ENCODE data around the gene AMOTL1. TPM values are rescaled to one million over a fixed set of nuclear protein-coding genes. Genes with fewer than 3 reads are reported as not detected.

AMOTL1 gene
- total and polyA plus RNA-seq, 2 of the 8 experiments (the other 6 are each of a cell fraction or from before 2014, with no cell fraction given), result 9.0 to 27.6 TPM

DNA sequence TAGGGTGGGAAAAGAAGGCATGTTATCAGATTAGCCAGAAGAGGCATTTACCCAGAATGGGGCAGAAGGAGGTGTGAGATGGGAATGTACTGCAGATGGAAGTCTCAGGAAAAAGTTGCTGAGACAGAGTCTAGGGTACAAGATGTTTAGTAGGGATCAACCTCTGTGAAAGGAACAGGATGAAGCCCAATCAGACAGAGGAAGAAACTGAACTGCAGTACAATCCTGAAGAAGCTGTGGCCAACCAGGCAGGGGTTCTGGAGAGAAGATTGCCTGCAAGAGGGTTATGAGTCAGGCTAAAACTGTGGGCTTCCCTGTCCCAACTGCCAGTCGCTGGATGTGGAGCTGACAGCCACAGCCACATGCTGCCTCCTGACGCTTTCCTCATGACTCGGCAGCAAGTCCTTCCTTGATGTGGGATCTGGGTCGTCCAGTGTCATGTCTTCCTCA is 141.2 kb downstream of the AMOTL1 start:
- no peak for TF ChIP-seq ASH2L (IDR thresholded peaks at IDR 0.05; ENCODE audit: low read length)
- TF ChIP-seq TEAD4 (IDR thresholded peaks at IDR 0.05; ENCODE audit: low read depth, low read length), result no peak
- TF ChIP-seq HDAC6 (IDR thresholded peaks at IDR 0.05; ENCODE audit: low read depth, low read length), result no peak
- no peak for TF ChIP-seq MAFK (IDR thresholded peaks at IDR 0.05; ENCODE audit: low read depth, low read length)
- no peak for TF ChIP-seq HDAC2 (IDR thresholded peaks at IDR 0.05; ENCODE audit: borderline replicate concordance in 1 of 2, low read depth in 2 of 2, low read length in 2 of 2)
- no peak for TF ChIP-seq RAD21 (IDR thresholded peaks at IDR 0.05 in 1 of 2, conservative IDR thresholded peaks at IDR 0.05 in 1 of 2; ENCODE audit: low read depth in 2 of 2, low read length in 2 of 2)
- TF ChIP-seq PHF8 (conservative IDR thresholded peaks at IDR 0.05; ENCODE audit: low read depth, low read length), result no peak
- TF ChIP-seq SIRT6 (IDR thresholded peaks at IDR 0.05; ENCODE audit: low read length), result no peak
- no peak for TF ChIP-seq POLR2AphosphoS5 (IDR thresholded peaks at IDR 0.05; ENCODE audit: low read depth, low read length)
- Histone ChIP-seq H3K4me1 (replicated peaks in 1 of 4; ENCODE audit: control insufficient read depth in 3 of 4, insufficient read depth in 4 of 4, low read length in 3 of 4) (peaks cover 0 to 3% (median 0%) of the 10 kb centered on the region in 4 experiments; a peak in 1 of 7 replicates), H2AK5ac (ENCODE audit: low read depth, low read length) (no peak overlapping the region), H3K4me3 (ENCODE audit: extremely low read depth in 1 of 4, insufficient read depth in 2 of 4, low read depth in 3 of 4, low read length in 4 of 4) (no peak overlapping the region), H3K9ac (replicated peaks in 1 of 4; ENCODE audit: extremely low read depth in 1 of 4, low read depth in 3 of 4, low read length in 3 of 4) (no peak overlapping the region), H3K23me2 (ENCODE audit: low read depth, low read length) (no peaks in the 10 kb centered on the region; the same call in 1 of the 2 replicates), H4K91ac (replicated peaks; ENCODE audit: insufficient read length, low read length) (no peak overlapping the region), H2BK20ac (ENCODE audit: low read length) (no peak overlapping the region), H2BK5ac (ENCODE audit: low read depth, low read length) (no peak overlapping the region), H3K23ac (ENCODE audit: insufficient read length) (no peak overlapping the region), H3K56ac (replicated peaks; ENCODE audit: insufficient read length, low read depth, low read length) (no peak overlapping the region), H2AFZ (ENCODE audit: low read length) (no peak overlapping the region), H3K18ac (ENCODE audit: extremely low read depth, low read length) (no peak overlapping the region), H2BK12ac (ENCODE audit: low read depth, low read length) (no peak overlapping the region), H3K4me2 (ENCODE audit: insufficient read depth in 1 of 2, low read depth in 2 of 2, low read length in 2 of 2) (no peak overlapping the region), H3K27ac (ENCODE audit: low read depth, low read length) (no peak overlapping the region), H2BK120ac (replicated peaks; ENCODE audit: low read depth, low read length) (no peak overlapping the region), H3K27me3 (replicated peaks in 1 of 4; ENCODE audit: control insufficient read depth in 3 of 4, extremely low read depth in 1 of 4, insufficient read depth in 3 of 4, low read length in 3 of 4) (peaks cover 0 to 1% (median 0%) of the 10 kb centered on the region in 4 experiments; a peak in 1 of 7 replicates), H3K79me1 (ENCODE audit: low read depth, low read length) (no peaks in the 10 kb centered on the region), H3K79me2 (ENCODE audit: control insufficient read depth in 1 of 2, insufficient read depth in 2 of 2, low read length in 2 of 2) (no peaks in the 10 kb centered on the region), H4K20me1 (replicated peaks in 1 of 2; ENCODE audit: control insufficient read depth in 1 of 2, insufficient read depth in 2 of 2, low read length in 2 of 2) (no peaks in the 10 kb centered on the region), H4K5ac (ENCODE audit: insufficient read length, low read depth, low read length) (no peak overlapping the region), H4K8ac (ENCODE audit: extremely low read depth, insufficient read depth, low read length) (no peak overlapping the region), H3K36me3 (ENCODE audit: control insufficient read depth in 2 of 4, insufficient read depth in 4 of 4, low read length in 3 of 4) (no peaks in the 10 kb centered on the region), H3K14ac (ENCODE audit: insufficient read length) (no peak overlapping the region), H3K4ac (replicated peaks; ENCODE audit: insufficient read length, low read depth, low read length) (no peak overlapping the region), H3K9me3 (ENCODE audit: insufficient read depth in 2 of 2, low read depth in 1 of 2, low read length in 1 of 2) (no peaks in the 10 kb centered on the region), H2BK15ac (ENCODE audit: low read length) (no peak overlapping the region)
- 85% methylated on average over 4 of the region's 4 CpGs; no CpG with 5 or more reads in 1 of the 2 experiments for WGBS, 2 experiments (ENCODE audit: extremely low coverage in 1 of 2, insufficient coverage in 1 of 2, insufficient read length in 1 of 2, insufficient replicate concordance in 2 of 2, low coverage in 1 of 2, low lambda C conversion rate in 2 of 2, missing lambda C conversion rate in 1 of 2)
- ChIA-PET POLR2A (ENCODE audit: partially characterized antibody) (no interaction called here), CTCF (ENCODE audit: partially characterized antibody) (interaction anchor here (0.8 to 1.9 kb wide), 3 partner anchors 12 to 304 kb away, joined by 3 to 10 read pairs (median 4); no protein-coding TSS in a partner anchor)
- DNase-seq (ENCODE audit: low read depth in 1 of 2, low spot score in 2 of 2) (no peak), FAIRE-seq (no peak)
